ENCODE data around the gene MOB4.

GRCh38 chr2:197576631-197577030 is 60.8 kb downstream of the MOB4 start:
- TF ChIP-seq SUZ12 (IDR thresholded peaks at IDR 0.05; ENCODE audit: extremely low read depth, insufficient read depth, insufficient read length), result no peak
- no peak for TF ChIP-seq YY1 (IDR thresholded peaks at IDR 0.05; ENCODE audit: insufficient read depth, insufficient read length)
- TF ChIP-seq ZNF274 (IDR thresholded peaks at IDR 0.05; ENCODE audit: low read depth, low read length), result no peak

All from NT2/D1 (cell line).